GM21526 (cell line): Measurements from ENCODE around the gene NEB.
A peak's percentile ranks its signal among the peaks of the same experiment; 100 is the strongest.

Experiments used
- ATAC-seq: cut with Tn5 transposase; IDR thresholded peaks from one replicate; pipeline ENCODE4 v1.9.1; 2021; ENCODE audit warnings: moderate library complexity; ENCODE audit not compliant: unreplicated experiment, low FRiP score

Gene NEB, protein sequence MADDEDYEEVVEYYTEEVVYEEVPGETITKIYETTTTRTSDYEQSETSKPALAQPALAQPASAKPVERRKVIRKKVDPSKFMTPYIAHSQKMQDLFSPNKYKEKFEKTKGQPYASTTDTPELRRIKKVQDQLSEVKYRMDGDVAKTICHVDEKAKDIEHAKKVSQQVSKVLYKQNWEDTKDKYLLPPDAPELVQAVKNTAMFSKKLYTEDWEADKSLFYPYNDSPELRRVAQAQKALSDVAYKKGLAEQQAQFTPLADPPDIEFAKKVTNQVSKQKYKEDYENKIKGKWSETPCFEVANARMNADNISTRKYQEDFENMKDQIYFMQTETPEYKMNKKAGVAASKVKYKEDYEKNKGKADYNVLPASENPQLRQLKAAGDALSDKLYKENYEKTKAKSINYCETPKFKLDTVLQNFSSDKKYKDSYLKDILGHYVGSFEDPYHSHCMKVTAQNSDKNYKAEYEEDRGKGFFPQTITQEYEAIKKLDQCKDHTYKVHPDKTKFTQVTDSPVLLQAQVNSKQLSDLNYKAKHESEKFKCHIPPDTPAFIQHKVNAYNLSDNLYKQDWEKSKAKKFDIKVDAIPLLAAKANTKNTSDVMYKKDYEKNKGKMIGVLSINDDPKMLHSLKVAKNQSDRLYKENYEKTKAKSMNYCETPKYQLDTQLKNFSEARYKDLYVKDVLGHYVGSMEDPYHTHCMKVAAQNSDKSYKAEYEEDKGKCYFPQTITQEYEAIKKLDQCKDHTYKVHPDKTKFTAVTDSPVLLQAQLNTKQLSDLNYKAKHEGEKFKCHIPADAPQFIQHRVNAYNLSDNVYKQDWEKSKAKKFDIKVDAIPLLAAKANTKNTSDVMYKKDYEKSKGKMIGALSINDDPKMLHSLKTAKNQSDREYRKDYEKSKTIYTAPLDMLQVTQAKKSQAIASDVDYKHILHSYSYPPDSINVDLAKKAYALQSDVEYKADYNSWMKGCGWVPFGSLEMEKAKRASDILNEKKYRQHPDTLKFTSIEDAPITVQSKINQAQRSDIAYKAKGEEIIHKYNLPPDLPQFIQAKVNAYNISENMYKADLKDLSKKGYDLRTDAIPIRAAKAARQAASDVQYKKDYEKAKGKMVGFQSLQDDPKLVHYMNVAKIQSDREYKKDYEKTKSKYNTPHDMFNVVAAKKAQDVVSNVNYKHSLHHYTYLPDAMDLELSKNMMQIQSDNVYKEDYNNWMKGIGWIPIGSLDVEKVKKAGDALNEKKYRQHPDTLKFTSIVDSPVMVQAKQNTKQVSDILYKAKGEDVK (N-terminal part only)

GRCh38 chr2:151733771-151734672, at the start of gene NEB:
NEB (minus strand) TSS chr2:151734476; CDS start chr2:151733156, 1,320 bp downstream.
- no peak for ATAC-seq

DNA sequence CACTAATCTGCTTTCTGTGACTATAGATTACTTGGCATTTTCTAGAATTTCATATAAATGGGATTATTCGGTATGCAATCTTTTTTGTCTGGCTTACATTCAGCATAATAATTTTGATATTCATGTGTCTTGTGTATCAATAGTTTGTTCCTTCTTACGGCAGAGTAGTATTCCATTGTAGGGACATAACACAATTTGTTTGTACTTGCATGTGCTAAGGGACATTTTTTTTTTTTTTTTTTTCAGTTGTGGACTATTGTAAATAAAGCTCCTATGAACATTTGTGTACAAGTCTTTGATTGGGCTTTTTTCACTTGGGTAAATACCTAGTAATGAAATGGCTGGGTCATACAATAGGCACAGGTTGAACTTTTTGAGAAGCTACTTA, 48.9 kb upstream of the NEB start:
- ATAC-seq = no peak

- ATAC-seq = no peak
Measured at GRCh38 chr2:151782378-151783132, 48.3 kb upstream of the NEB start.

DNA sequence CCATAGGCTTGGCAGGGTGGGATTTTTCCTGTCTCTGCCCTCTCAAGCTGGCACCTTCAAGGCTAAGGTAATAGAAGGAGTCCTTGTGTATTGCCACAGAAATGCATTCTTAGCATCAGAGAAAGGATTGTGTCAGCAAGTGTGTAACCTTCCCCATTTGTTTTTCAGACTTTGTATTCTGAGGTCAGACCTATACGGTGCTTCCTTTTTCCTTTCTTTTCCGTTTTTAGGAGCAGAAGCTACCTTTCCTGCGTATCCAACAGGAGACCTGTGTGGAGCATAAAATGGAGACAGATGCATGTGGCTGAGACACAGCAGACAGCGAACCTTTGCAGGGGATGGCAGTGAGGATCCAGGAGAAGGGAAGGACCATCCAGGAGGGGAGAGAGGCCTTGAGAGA, 47.4 kb upstream of the NEB start:
- ATAC-seq = no peak

- no peak for ATAC-seq
Measured at GRCh38 chr2:151780938-151781337, 46.7 kb upstream of the NEB start.

- no peak for ATAC-seq
Measured at GRCh38 chr2:151777935-151778334, 43.7 kb upstream of the NEB start.

DNA sequence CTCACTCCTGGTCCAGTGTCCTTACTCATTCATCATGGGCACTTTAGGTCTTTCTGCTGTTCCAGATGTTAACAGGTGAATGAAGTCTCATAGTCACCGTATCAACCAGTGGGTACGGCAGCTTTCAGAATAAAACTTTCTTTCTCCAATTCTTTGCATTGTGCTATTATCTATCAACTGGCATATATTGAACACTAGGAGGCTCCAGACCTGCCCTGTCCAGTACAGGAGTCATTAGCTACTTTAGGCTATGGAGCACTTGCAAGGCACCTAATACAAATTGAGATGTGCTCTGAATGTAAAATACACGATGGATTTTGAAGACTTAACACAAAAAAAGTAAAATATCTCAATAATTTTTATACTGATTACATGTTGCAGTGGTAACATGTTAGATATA, 43.2 kb upstream of the NEB start:
- no peak for ATAC-seq

DNA sequence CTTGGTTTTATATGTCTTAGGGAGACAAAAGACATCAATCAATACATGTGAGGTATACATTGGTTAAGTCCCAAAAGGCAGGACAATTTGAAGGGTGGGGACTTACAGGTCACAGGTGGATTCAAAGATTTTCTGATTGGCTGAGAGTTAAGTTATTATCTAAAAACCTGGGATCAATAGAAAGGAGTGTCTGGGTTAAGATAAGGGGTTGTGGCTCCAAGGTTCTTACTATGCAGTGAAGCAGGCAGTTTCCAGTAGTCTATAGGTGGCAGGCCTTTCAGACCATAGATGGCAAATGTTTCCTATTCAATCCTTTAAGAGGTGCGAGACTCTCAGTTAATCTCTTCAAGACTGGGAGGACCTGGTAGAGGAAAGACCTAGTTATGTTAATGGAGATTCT, 42.1 kb upstream of the NEB start:
- no peak for ATAC-seq

DNA sequence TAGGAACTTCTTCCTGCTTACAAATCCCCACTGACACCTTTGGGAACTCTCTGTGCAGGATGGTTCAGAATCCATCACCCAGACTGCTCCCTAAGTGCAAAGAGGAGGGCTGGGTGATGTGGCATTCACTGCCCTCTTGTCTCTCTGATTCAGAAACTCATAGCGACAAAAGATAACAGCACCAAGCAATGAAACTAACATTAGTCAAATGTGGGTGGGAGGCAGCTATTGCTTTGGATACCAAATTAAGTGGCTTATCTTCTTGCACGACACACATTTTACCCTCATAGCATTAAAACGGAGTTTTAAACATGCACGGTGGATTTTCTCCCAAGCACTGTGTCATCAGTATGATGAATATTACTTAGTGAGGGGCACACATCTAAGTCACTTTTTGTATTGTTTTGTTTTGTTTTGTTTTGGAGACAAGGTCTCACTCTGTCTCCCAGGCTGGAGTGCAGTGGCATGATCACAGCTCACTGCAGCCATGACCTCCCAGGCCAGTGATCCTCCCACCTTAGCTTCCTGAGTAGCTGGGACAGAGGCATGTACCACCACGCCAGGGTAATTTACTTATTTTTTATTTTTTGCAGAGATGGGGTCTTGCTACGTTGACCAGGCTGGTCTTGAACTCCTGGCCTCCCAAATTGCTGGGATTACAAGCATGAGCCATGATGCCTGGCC, 40.9 kb upstream of the NEB start:
- ATAC-seq = no peak

GRCh38 chr2:151774506-151774905, 40.2 kb upstream of the NEB start:
- ATAC-seq = no peak

- peak; percentile 96 for ATAC-seq
Measured at GRCh38 chr2:151771599-151772358, 37.5 kb upstream of the NEB start.

- ATAC-seq = peak; percentile 35
Measured at GRCh38 chr2:151770995-151771394, 36.7 kb upstream of the NEB start.

- no peak for ATAC-seq
Measured at GRCh38 chr2:151769606-151770005, 35.3 kb upstream of the NEB start.

DNA sequence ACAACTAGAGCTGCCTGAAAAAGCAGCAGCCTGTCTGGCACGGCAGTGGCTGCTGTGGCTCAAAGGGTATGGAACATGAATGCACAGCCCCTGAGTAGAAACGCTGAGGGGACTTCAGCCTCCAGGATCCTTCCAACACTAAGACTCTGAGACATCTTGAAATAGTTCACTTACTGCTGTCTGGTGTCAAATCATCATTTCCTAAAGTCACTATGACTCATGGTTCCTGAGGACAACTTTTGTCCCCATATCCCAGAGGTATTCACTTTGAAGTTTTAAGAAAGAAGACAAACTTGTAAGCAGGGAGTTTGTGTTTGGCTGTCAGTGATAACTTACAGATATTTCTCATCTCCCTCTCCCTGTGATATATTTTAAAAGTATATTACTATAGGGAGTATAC, 33.3 kb upstream of the NEB start:
- ATAC-seq = no peak

DNA sequence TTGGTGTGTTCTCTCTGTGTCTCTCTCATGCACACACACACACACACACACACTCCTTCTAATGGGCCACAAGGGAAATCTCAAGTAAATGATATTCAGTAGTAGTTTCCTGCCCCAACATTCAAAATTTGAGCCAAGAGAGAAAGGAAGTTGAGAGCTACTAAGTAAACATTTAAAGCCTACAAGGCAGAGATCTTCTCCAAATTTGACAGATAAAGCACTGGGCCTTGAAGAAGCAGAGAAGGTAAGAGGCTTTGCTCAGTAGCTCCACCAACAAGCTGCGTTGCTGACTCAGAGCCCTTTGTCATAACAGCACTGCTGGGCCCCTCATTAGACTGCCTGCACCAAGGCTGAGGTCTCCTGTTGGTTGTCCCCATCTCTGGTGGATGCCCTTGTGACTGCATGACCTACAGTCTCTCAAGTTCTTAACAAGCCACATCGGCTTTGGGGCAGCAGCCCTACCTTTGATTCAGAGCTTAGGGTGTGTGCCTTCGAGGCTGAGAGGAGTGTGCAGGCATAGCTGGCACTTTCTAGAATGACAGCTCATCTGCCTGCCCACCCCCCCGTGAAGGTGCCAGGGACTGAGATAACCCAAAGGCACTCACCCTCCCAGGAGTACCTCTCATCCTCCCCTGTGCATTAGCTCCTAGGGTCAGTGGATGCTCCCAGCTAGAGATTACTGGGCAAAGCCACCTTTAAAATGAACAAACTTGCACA, 32.3 kb upstream of the NEB start:
- no peak for ATAC-seq

GRCh38 chr2:151765760-151766410, 31.6 kb upstream of the NEB start:
- ATAC-seq = no peak

- ATAC-seq = no peak
Measured at GRCh38 chr2:151762694-151763093, 28.4 kb upstream of the NEB start.
